Fibroblast of skin of right quadriceps (primary cell): ENCODE results near the gene GRID1.

Source experiments
- DNase-seq: peaks from one replicate; pipeline ENCODE4 v3.0.0-alpha.2; 2013

GRID1 gene

GRCh38 chr10:86225103-86225782 is 141.4 kb downstream of the GRID1 start:
- DNase-seq, result peak; percentile 70

DNA sequence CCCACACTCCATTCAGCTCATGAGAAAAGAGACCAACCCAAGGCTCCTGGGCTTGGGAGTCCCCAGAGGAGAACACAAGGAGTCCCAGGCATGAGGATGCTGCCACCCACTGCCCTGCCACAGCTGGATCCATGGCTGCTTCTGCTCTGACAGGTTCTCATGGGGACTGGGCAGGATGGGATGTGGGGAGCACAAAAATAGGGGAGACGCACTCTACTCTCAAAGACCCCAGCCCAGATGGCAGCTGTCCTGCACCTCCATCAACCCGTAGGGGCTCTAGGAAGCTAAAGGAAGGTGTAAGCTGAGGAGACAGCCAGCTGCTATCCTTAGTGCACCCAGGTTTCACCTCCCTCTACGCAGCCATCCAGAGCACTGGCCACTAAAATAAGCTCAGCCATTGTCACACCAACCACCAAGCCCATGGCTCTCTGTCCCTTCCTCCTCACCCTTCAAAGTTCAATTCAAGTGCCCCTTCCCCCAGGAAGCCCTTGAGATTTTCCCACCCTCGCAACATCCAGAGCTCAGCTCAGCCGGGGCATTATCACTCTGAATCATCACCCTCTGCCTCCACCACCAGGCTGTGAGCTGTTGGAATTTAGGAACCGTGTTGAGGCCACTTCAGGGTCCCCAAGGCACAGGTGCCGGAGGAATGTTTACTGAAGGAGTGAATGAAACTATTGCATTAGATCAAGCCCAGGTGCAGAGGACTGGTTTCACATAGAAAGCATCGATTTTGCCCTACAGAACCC is 142.1 kb downstream of the GRID1 start:
- no peak for DNase-seq

- no peak for DNase-seq
These were observed 143.3 kb downstream of the GRID1 start for GRCh38 chr10:86223256-86223655.

DNA sequence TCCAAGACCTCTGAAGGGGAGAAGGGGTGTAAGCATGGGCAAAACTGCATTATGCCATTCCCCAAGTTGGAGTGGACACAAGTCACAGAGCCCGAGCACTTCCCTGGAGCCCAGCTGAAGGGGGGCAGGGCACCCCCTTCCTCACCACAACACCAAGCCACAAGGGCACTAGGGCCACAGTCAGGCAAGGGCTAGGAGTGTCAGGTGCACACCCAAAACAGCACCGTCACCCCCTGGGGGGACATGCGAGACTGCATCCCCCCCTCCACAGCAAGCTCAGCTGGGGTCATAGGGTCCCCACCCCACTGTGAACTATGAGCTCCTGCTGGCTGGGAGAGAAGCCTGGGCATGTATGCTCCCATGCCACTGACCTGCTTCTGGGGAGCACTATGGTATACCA is 143.9 kb downstream of the GRID1 start:
- no peak for DNase-seq

DNA sequence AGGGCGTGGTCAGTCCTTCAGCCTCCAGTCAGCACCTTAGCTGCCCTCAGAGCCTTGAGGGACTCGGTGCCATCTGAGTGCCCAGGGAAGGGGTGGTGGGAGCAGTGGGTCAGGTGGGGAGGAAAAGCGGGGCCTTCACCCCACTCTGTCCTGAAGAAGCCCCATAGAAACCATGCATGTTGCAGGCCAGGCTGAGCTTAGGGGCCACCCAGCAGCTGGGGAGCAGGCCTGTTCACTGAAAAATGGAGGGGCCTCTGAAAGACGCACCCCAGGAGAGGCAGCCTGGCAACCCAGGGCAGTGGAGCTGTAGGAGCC is 144.3 kb downstream of the GRID1 start:
- DNase-seq, result no peak

- no peak for DNase-seq
These were observed 144.9 kb downstream of the GRID1 start for GRCh38 chr10:86221442-86222335.

GRCh38 chr10:86220626-86221025 is 146.0 kb downstream of the GRID1 start:
- DNase-seq, result no peak

GRCh38 chr10:86219271-86219670 is 147.3 kb downstream of the GRID1 start:
- no peak for DNase-seq

GRCh38 chr10:86218842-86219241 is 147.8 kb downstream of the GRID1 start:
- no peak for DNase-seq

DNA sequence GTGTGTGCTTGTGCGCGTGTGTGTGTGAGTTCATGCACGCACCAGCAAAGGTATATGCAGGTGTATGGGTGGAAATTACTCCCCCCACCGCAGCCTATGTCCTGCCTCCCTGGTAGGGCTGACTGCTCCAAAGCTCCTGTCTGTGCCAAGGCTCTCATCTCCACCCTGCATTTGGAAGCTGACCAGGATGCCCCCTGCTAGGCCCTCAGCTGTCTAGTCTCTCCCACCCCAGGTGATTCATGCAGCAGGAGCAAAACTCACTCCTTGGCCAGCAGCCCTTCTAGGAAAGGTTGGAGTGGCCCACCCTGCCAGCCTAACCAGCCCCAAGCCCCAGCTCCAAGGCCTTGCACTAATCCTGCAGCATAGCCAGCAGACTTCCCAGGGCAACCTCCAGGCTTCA is 148.4 kb downstream of the GRID1 start:
- no peak for DNase-seq

- DNase-seq, result no peak
These were observed 149.1 kb downstream of the GRID1 start for GRCh38 chr10:86217371-86218080.

- DNase-seq, result no peak
These were observed 149.7 kb downstream of the GRID1 start for GRCh38 chr10:86216886-86217285.

- DNase-seq, result no peak
These were observed 150.9 kb downstream of the GRID1 start for GRCh38 chr10:86215712-86216111.

DNA sequence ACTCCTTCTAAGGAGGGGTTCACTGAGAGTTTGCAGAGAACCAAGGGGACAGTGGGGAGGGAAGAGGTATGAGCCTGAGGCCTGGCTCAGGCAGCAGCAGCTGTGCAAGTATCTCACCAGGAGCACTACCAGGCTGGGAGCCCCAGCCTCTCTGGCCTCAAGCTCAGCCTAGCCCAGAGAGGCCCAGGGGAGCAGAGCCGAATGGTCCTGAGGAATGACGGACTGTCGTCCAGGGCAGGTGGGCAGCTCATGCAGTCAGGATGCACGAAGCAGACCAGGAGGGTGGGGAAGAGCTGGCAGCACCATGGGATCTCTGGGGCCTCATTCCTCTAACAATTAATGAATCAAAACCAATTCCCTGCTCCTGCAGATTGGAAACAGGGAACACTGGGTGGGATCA is 151.5 kb downstream of the GRID1 start:
- no peak for DNase-seq

DNA sequence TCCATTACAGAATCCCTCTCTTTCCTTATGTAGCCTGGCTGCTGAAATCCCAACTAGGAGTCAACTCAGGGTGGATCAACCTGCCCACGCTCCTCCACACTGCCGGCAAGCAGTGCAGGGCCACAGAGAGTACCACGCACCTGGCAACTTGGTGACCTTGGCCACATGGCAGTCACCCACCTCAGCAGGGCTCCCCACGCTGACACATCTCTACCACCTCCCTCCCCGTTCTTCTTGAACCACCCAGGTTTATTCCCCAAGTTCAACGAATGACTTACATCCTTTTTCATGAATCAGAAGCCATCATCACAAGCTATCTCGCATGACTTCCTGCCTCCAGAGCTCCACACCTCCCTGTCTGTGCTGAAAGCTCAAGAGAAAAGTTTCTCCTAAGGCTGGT is 153.4 kb downstream of the GRID1 start:
- DNase-seq, result no peak

DNA sequence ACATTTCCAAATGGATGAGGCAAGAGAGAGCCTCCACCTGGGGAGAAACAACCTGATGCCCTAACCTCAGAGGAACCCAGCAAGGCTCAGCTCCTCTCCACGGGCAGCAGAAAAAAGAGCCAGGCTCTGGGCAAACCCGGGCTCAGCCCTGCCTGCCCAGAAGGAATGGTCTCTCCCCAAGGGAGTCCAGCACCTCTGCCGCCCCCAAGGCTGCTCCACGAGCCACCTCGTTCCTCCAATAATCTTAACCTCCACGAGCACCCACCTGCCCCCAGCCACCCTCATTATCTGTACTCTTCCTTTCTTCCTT is 154.2 kb downstream of the GRID1 start:
- DNase-seq, result no peak

DNA sequence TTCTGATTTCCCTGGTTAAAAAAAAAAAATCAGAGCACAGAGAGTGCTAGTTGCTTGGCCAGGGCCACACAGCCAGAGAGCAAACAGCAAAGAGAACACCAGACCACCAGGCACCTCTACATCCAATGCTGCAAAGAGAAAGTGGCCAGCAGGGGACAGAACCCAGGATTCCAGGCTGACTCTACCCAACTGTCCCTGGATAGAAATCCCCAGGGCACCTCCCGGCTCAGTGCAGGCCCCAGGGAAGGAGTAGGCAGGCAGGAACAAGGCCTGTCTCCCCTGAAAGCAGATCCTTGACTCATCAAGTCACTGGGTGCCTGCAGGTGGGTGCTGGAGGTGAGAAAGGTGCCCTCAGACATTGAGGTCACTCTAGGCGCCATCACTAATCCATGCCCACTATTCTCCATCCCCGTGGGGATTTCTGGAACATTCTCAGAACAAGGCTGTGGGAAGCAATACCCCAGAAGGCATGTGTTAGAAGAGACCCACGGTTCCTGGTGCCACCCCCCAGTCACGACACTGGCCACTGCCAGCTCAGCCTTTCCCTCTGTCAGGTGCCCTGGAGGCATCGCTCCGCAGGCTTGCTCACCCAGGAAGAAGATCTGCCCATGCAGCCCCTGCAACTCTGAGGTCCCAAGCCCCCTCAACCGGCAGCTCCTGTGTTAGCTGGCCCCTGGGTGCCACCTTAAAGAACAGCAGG is 154.8 kb downstream of the GRID1 start:
- no peak for DNase-seq

DNA sequence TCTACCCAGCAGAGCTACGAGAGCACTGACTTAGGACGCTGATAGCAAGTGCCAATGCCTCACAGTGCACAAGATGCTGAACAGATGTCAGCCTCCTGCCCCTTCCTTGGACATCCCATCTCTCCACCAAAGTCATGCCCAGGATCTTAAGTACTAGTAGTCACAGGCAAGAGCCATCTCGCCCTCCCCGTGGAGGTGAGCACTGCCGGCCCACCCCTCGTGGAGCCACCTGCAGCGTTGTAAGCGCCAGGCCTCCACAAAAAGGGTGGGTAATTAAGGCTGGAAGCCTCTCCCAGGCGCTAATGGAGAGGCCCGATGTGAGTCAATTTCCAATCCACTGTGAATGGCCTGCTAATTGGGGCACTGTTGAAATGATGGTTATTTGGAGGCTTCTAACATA is 156.2 kb downstream of the GRID1 start:
- DNase-seq, result no peak

GRCh38 chr10:86209726-86210125 is 156.9 kb downstream of the GRID1 start:
- no peak for DNase-seq

DNA sequence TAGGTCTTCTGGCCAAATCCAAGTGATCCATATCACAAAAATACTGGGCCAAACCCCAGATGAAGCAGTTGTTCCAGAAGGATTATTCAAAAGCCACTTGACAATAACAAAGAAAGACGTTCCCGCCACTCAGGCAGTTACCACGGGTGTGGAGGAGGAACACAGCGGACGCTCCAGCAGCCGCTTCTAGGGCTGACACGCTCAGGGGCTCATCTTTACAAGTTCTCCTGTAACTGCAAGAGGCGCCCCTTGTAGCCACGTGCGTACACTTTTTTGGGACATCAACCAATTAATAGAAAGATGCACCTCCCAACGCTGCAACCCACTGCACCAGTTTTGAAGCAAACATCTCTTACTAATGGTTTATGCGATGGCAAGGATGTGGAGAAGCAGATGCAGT is 159.4 kb downstream of the GRID1 start:
- no peak for DNase-seq

DNA sequence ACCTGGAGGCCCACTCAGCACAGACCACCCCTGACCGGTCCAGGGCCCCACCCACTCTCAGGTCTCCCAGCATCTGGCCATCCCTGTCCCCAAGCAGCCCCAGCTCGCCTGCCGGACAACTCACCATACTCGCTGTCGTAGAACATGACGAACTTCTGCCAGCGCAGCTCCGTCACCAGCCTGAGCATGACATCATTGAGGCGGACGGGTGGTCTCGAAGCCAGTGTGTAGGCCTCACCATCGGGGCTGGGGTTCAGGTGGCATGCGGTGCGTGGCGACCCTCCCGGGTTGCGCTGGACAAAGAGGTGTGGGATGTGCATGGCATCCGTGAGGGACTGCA is 160.4 kb downstream of the GRID1 start:
- no peak for DNase-seq

DNA sequence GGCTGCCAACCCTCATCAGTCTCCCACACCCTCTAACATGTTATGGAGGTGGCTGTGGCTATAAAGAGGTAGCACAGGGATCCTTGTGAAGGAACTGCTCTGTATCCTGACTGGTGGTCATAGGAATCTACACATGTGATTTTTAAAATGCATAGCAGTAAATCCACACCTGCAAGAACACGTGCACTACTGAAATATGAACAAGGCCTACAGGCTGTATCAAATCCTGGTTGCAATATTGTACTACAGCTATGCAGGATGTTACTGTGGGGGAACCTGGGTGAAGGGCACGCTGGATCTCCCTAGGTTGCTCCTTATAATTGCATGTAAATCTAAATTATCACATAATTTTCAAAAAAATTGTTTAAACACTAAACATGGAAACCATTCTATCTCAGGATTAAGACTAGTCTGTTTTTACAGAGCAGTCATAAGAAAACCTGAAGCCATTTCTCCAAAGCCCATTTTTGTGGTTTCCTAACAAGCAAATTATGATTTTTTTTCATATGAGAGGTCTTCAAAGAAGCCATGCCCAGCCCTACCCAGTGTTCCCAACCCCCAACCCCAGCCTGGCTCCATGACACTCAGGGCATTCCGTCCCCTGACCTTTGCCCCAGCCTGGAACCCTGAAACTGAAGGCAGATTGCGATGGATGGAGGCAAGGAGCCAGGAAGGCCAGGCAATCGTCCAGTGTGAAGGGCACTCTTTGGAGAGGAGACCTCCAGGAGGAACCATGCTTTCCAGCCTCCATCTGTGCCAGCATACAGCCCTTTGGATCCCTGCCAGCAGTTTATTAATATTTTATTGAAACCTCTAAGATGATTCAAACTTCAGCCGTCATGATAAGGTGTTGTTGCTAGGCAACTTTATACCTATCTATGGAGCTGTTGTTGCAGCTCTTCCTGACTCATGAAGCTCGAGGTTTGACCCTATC is 161.0 kb downstream of the GRID1 start:
- no peak for DNase-seq
